GM06990 (cell line): ENCODE data around the gene CACNB4.

Source experiments
- DNase-seq: peaks from one replicate; pipeline ENCODE4 v3.0.0-alpha.2; 2011; ENCODE audit not compliant: insufficient read length; ENCODE audit errors: extremely low read depth
- H3K27me3 ChIP-seq: replicated peaks from 2 replicates; pipeline ENCODE4 v1.6.0; 2011; ENCODE audit warnings: low read length; ENCODE audit not compliant: control insufficient read depth, insufficient read depth
- H3K36me3 ChIP-seq: 2 replicates; pipeline ENCODE4 v1.5.1; 2011; ENCODE audit warnings: low read length; ENCODE audit not compliant: control insufficient read depth, insufficient read depth
- H3K4me3 ChIP-seq: replicated peaks from 2 replicates; pipeline ENCODE4 v1.5.1; 2011; ENCODE audit warnings: low read depth, mild to moderate bottlenecking, control low read depth, low read length
- TF ChIP-seq, protein P1 (sequence below): IDR thresholded peaks from 2 replicates; pipeline ENCODE4 v1.5.1; 2011; ENCODE audit warnings: low read length, control low read depth, mild to moderate bottlenecking, inconsistent platforms; ENCODE audit not compliant: insufficient read depth, poor library complexity, severe bottlenecking

CACNB4 gene

DNA sequence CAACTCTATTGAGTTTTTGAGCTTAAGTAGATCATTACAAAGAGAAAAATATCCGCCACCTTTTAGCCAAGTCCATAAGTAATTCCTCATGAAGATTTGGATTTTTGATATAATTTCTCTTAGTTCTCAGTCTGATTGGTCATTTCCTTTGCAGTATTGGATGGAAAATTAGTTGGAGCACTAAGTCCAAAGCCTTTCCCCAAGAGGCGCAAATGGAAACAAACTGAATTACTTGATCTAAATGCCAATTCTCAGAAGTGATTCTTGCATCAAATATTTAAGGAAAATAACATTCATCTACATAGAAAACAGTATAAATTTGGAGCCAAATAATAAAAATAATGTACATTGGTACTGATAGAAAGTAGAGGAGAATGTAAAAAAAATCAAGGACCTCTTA lies 115.6 kb downstream of the CACNB4 start:
- Histone ChIP-seq H3K27me3 (no peaks in the 10 kb centered on the region), H3K36me3 (no peaks in the 10 kb centered on the region), H3K4me3 (no peak overlapping the region)
- TF ChIP-seq, protein P1, sequence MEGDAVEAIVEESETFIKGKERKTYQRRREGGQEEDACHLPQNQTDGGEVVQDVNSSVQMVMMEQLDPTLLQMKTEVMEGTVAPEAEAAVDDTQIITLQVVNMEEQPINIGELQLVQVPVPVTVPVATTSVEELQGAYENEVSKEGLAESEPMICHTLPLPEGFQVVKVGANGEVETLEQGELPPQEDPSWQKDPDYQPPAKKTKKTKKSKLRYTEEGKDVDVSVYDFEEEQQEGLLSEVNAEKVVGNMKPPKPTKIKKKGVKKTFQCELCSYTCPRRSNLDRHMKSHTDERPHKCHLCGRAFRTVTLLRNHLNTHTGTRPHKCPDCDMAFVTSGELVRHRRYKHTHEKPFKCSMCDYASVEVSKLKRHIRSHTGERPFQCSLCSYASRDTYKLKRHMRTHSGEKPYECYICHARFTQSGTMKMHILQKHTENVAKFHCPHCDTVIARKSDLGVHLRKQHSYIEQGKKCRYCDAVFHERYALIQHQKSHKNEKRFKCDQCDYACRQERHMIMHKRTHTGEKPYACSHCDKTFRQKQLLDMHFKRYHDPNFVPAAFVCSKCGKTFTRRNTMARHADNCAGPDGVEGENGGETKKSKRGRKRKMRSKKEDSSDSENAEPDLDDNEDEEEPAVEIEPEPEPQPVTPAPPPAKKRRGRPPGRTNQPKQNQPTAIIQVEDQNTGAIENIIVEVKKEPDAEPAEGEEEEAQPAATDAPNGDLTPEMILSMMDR, result no peak
- DNase-seq, result no peak

DNA sequence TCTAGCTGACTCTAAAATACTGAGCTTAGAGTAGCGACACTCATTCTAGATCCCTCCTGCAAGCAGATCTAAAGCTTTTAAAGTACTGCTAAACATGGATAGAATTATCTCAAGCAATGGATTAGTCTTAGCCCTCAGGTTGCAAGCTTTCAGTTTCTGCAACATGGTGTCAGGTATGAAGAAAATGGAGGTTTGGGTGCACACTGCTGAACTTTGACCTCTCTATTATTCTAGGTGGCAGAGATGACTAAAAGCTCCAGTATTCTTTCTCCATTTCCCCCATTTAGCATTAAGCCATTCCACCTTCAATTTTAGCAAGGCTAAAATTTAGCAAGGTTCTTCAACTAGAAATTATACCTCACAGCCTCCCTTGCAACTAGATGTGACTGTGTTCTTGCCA lies 117.0 kb downstream of the CACNB4 start:
- Histone ChIP-seq H3K4me3 (no peak overlapping the region), H3K36me3 (no peaks in the 10 kb centered on the region), H3K27me3 (no peaks in the 10 kb centered on the region)
- DNase-seq, result no peak
- TF ChIP-seq, protein P1, result no peak

DNA sequence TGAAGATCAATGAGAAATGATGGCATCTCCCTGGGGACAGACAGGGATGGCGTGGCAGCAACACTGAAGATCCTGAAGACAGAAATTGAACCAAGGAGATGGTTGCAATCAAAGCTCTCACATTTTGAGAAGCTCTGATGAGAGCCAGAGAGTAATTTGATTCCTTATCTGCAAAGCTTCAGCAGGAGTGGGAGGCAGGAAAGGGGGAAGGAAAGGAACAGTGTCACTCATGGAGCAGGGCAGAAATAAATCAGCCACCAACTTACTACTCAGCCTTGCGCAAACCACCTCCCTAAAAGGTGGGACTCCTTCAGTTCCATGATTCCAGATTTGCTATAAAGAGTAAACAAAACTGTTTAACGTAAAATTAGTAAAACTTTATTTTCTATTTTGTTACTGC lies 119.2 kb downstream of the CACNB4 start:
- no peaks in the 10 kb centered on the region for H3K36me3 ChIP-seq
- no peak for DNase-seq
- H3K27me3 ChIP-seq, result no peaks in the 10 kb centered on the region
- TF ChIP-seq, protein P1, result no peak
- no peak overlapping the region for H3K4me3 ChIP-seq

DNA sequence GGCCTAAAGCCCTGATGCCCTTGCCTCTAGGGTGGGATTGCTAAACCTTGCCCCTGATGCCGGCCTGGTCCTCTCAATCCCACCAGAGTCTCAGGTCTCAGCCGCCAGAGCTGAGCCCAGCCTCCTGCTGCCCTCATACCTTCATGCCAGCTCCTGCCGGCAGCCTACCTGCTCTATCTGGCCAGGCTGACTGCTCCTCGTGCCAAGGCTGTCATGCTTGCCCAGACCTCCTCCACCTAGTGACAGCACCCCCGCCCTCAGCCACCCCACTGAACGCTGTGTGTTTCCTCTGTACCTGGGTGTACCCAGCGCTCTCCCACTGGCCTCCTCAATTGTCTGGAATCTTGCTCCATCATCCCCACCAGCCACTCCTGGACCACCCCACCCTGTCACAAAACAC lies 120.1 kb downstream of the CACNB4 start:
- no peak overlapping the region for H3K4me3 ChIP-seq
- DNase-seq, result no peak
- H3K27me3 ChIP-seq, result no peaks in the 10 kb centered on the region
- TF ChIP-seq, protein P1, result no peak
- no peaks in the 10 kb centered on the region for H3K36me3 ChIP-seq

DNA sequence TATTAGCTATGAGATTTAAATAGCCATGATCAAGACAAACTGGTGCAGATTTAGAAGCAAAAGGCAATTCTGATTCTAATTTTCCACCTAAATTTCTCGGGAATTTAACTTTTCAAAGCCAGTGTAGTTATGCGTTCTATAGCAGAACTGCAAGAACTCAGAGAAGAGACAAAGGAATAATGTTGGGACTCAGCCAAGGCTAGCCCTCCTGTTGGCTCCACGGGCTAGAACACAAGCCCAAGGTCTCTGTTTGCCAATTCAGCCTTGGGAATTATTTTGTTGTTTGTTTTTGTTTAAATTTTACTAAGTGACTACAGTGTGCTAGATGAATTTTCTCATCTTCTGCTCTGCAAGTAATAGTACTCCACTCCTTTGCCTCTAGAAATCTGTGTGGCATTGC lies 121.2 kb downstream of the CACNB4 start:
- Histone ChIP-seq H3K36me3 (no peaks in the 10 kb centered on the region), H3K4me3 (no peak overlapping the region), H3K27me3 (no peaks in the 10 kb centered on the region)
- TF ChIP-seq, protein P1, result no peak
- no peak for DNase-seq

DNA sequence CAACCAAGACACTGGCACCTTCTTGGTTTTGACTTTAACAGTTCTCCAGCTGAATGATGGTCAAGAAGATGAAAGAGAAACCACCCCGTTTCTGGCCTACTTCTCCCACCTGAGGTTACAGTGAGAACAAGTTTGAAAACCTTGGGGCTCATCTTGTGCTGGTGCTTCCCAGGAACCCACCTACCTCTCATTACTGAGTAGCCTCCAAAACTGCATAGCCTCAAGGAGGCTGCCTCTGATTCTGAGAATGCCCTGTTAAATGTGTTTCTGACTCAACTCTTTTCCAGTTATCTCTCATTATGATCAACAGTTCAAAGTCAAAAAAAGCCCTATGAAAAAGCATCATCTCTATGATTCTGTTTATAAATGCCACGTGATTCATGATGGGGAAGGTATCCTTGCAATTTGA lies 121.9 kb downstream of the CACNB4 start:
- H3K4me3 ChIP-seq, result no peak overlapping the region
- H3K27me3 ChIP-seq, result no peaks in the 10 kb centered on the region
- no peaks in the 10 kb centered on the region for H3K36me3 ChIP-seq
- peak; percentile 25 for DNase-seq
- TF ChIP-seq, protein P1, result no peak
